Endothelial cell of umbilical vein (primary cell): ENCODE results near the gene TRIM46. TPM values are rescaled to one million over a fixed set of nuclear protein-coding genes. Genes with fewer than 3 reads are reported as not detected.
A peak's percentile ranks its signal among the peaks of the same experiment; 100 is the strongest.
"Not testable (repeated sequence)": the region's sequence is repeated elsewhere in the genome, so short reads cannot be mapped to it uniquely, and the experiment has no call there.

ENCODE experiments used
- BruUV-seq: library from RNA; stranded (reverse); fragments of 400-500 nt; replicated peaks from 2 replicates; lab custom pipeline; 2021; lab: Mats Ljungman, UMichigan
- CTCF ChIA-PET: fragments of 300-600, 350-600 bp; sonication (Branson Sonifier 250); formaldehyde crosslinking; loops from one replicate; lab custom pipeline; 2021; ENCODE audit warnings: antibody characterized with exemption, inconsistent platforms; lab: Charles Lee
- POLR2A ChIA-PET: fragments of 300-600, 350-600 bp; sonication (Branson Sonifier 250); formaldehyde crosslinking; loops from one replicate; lab custom pipeline; 2021; ENCODE audit warnings: antibody characterized with exemption, inconsistent platforms; lab: Charles Lee
- DNase-seq: peaks from one replicate; pipeline ENCODE4 v3.0.0-alpha.2; 2011; ENCODE audit warnings: low read depth, low spot score
- FAIRE-seq: peaks from 2 replicates; lab custom pipeline; 2011; peaks lifted over from hg19 to GRCh38; lab: Jason Lieb, UNC
- H2AFZ ChIP-seq: 2 replicates; pipeline ENCODE4 v1.6.0; 2012; ENCODE audit warnings: low read depth, low read length, control low read depth, inconsistent platforms
- H3K27ac ChIP-seq: 2 replicates; pipeline ENCODE4 v1.5.1; 2011; ENCODE audit warnings: low read depth, mild to moderate bottlenecking, control low read depth, low read length, moderate library complexity; ENCODE audit not compliant: insufficient read depth
- H3K27me3 ChIP-seq, 2 experiments: 2 replicates each; pipeline versions ENCODE4 v1.6.0 to v1.6.1; 2011; ENCODE audit warnings: low read length in 2 of 2, mixed read lengths in 1 of 2; ENCODE audit not compliant: control insufficient read depth in 2 of 2, insufficient read depth in 2 of 2
- H3K36me3 ChIP-seq, 2 experiments: 2 replicates in 1 of 2; 3 replicates in 1 of 2; pipeline ENCODE4 v1.5.1; 2011; ENCODE audit warnings: low read length in 2 of 2, mild to moderate bottlenecking in 1 of 2, moderate library complexity in 1 of 2; ENCODE audit not compliant: control insufficient read depth in 2 of 2, insufficient read depth in 2 of 2; ENCODE audit errors: extremely low read depth in 1 of 2
- H3K4me1 ChIP-seq: 3 replicates; pipeline ENCODE4 v1.5.1; 2011; ENCODE audit warnings: mild to moderate bottlenecking, low read length; ENCODE audit not compliant: control insufficient read depth, insufficient read depth; ENCODE audit errors: extremely low read depth
- H3K4me2 ChIP-seq: 2 replicates; pipeline ENCODE4 v1.6.1; 2011; ENCODE audit warnings: low read length, control low read depth, mixed read lengths; ENCODE audit not compliant: insufficient read depth
- H3K4me3 ChIP-seq, 3 experiments: fragments of 200-600 bp in 1 of 3; sonication (generic), shearing (Covaris generic) in 1 of 3; replicated peaks in 1 of 3; 2 replicates each; pipeline ENCODE4 v1.5.1; 2011 to 2016; ENCODE audit warnings: control low read depth in 3 of 3, low read length in 3 of 3, mild to moderate bottlenecking in 2 of 3, inconsistent platforms in 1 of 3, low read depth in 1 of 3, moderate library complexity in 1 of 3; ENCODE audit not compliant: insufficient read depth in 1 of 3
- H3K79me2 ChIP-seq: 2 replicates; pipeline ENCODE4 v1.6.0; 2012; ENCODE audit warnings: low read length, inconsistent platforms; ENCODE audit not compliant: control insufficient read depth, insufficient read depth
- H3K9ac ChIP-seq: replicated peaks from 2 replicates; pipeline ENCODE3; 2011; ENCODE audit warnings: low read length, control low read depth; ENCODE audit not compliant: insufficient read depth; ENCODE audit errors: extremely low read depth
- H3K9me1 ChIP-seq: replicated peaks from 3 replicates; pipeline ENCODE4 v1.6.0; 2011; ENCODE audit warnings: mild to moderate bottlenecking, low read length; ENCODE audit not compliant: control insufficient read depth, insufficient read depth; ENCODE audit errors: extremely low read depth
- H3K9me3 ChIP-seq: replicated peaks from 2 replicates; pipeline ENCODE4 v1.5.1; 2012; ENCODE audit warnings: low read length, inconsistent platforms; ENCODE audit not compliant: control insufficient read depth, insufficient read depth
- H4K20me1 ChIP-seq: replicated peaks from 2 replicates; pipeline ENCODE3; 2011; ENCODE audit warnings: mild to moderate bottlenecking, low read length; ENCODE audit not compliant: control insufficient read depth, insufficient read depth; ENCODE audit errors: extremely low read depth
- GATA2 ChIP-seq: IDR thresholded peaks from 2 replicates; pipeline ENCODE4 v1.7.0; 2011; ENCODE audit warnings: low read depth, mild to moderate bottlenecking, moderate library complexity, mixed read lengths, low read length; ENCODE audit not compliant: insufficient read length, insufficient read depth
- MAX ChIP-seq: IDR thresholded peaks from 2 replicates; pipeline ENCODE4 v1.6.1; 2011; ENCODE audit not compliant: insufficient read depth, insufficient read length
- dilution Hi-C: fragments of 300-500 bp; cut with MboI; formaldehyde crosslinking; loops from one replicate; pipeline ENCODE4 v1.15.0; 2019; ENCODE audit warnings: low sequenced_read_pairs; ENCODE audit not compliant: extremely low pct_ligation_motif_present
- intact Hi-C: fragments of 100-400 bp; cut with micrococcal nuclease; formaldehyde crosslinking; loops from one replicate; pipeline ENCODE4 v1.10.0; 2022
- polyA plus RNA-seq, 4 experiments: library from polyadenylated mRNA; depleted of rRNA in 3 of 4; stranded (reverse) in 3 of 4; unstranded in 1 of 4; fragments of >200 nt; gene quantifications; 2 replicates each; pipeline versions ENCODE4 v1.2.1 to v1.2.3, GENCODE V29; 2011 to 2012; ENCODE audit warnings: missing spikeins in 1 of 4
- total RNA-seq: library from RNA; stranded (reverse); gene quantifications from 2 replicates; pipeline ENCODE4 v1.2.3, GENCODE V29; 2021

TRIM46 gene
- total and polyA plus RNA-seq, 2 donors (not counting 3 experiments of a cell fraction or from before 2014, with no cell fraction given) = 9.5 to 10.0 TPM

DNA sequence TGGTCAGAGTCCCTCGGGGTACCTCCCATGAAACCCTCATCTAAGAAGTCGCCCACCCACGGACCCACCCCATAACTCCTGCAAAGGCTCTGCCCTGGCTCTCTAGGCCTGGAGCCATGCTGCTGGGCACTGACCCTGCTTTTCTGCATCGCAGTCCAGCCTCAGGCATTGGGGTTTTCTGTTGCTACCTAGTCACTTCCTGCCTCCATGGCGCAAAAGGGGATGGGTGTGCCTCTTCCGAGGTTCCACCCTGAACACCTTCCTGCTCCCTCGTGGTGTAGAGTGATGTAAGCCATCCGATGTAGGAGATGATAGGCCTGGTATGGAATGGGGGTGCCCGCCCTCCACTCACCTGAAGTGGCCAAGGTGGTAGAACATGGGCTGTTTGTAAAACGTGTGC is 41.1 kb downstream of the TRIM46 start:
- POLR2A ChIA-PET, intact Hi-C loops, H3K4me1 ChIP-seq, H3K4me3 ChIP-seq, H2AFZ ChIP-seq, H3K9me3 ChIP-seq, H3K27me3 ChIP-seq, BruUV-seq, H3K79me2 ChIP-seq, H3K36me3 ChIP-seq, H3K4me2 ChIP-seq, DNase-seq, H3K27ac ChIP-seq, H3K9ac ChIP-seq, dilution Hi-C loops, CTCF ChIA-PET, H4K20me1 ChIP-seq, H3K9me1 ChIP-seq: not testable (repeated sequence)
- FAIRE-seq = peak; percentile 64

DNA sequence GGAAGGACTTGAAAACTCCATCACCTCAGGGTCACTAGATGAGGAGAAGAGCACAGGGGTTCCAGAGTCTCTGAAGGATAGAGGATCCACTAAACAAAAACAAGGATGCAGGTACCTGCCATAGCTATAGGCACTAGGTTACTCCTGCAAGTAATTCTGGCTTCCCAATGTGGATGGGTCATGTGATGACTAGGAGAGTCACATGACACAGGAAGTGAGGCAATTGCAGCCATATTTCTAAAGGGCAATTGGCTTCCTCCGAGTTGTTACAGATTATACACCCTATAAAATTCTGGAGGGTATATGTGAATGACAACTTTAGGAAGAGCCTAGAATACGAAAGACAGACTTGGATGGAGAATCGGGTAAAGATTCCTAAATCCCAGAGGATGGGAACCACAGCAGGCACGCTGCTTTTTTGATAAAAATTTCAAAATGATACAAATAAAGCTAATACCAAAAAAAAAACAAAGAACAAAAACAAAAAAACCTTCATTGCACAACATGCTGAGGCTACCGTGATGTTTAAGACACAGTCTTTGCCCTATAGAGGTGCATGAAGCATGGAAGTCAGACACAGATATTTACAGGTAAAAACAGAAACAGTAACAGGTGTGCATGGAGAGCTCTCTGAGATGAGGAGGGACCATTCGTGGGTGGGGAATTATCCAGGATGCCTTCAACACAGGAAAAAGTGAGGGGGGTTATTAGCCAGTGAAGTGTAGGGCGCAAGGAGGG is 45.4 kb downstream of the TRIM46 start:
- H3K27me3 ChIP-seq = no peaks in the 10 kb centered on the region
- H4K20me1 ChIP-seq = no peaks in the 10 kb centered on the region
- H3K36me3 ChIP-seq = peaks cover 0 to 4% of the 10 kb centered on the region in 2 experiments
- H3K9ac ChIP-seq = no peak overlapping the region
- no peak overlapping the region for H3K4me2 ChIP-seq
- intact Hi-C loops = no loop called here
- peak overlapping the region; percentile 71 for H2AFZ ChIP-seq
- H3K4me1 ChIP-seq = no peaks in the 10 kb centered on the region
- no peak overlapping the region for H3K27ac ChIP-seq
- BruUV-seq = no TSS peak
- peak; percentile 69 for TF ChIP-seq MAX
- TF ChIP-seq GATA2 = no peak
- peak; percentile 87 for FAIRE-seq
- no peaks in the 10 kb centered on the region for H3K9me1 ChIP-seq
- H3K9me3 ChIP-seq = no peaks in the 10 kb centered on the region
- H3K4me3 ChIP-seq = no peak overlapping the region
- DNase-seq = peak; percentile 59
- ChIA-PET POLR2A (no interaction called here), CTCF (interaction anchor here (0.8 to 1.7 kb wide), 3 partner anchors 8 to 46 kb away, joined by 3 to 7 read pairs (median 4); partner anchors contain the start of genes KRTCAP2 and THBS3)
- H3K79me2 ChIP-seq = no peaks in the 10 kb centered on the region
- dilution Hi-C loops = no loop called here
